Fibroblast of skin of scalp (primary cell): Measurements from ENCODE around the gene EP400.
A peak's percentile ranks its signal among the peaks of the same experiment; 100 is the strongest.

Source experiments
- DNase-seq: peaks from one replicate; pipeline ENCODE4 v3.0.0-alpha.2; 2013

The EP400 gene

GRCh38 chr12:132051718-132052117 lies 102.0 kb downstream of the EP400 start:
- peak; percentile 38 for DNase-seq

- DNase-seq = no peak
Observed at GRCh38 chr12:132052196-132052932, 102.6 kb downstream of the EP400 start.

- DNase-seq = no peak
Observed at GRCh38 chr12:132053338-132054330, 103.9 kb downstream of the EP400 start.

GRCh38 chr12:132054983-132055382 lies 105.2 kb downstream of the EP400 start:
- DNase-seq = no peak

- no peak for DNase-seq
Observed at GRCh38 chr12:132055535-132056096, 105.9 kb downstream of the EP400 start.

GRCh38 chr12:132056320-132056719 lies 106.6 kb downstream of the EP400 start:
- DNase-seq = no peak

- DNase-seq = no peak
Observed at GRCh38 chr12:132056951-132057350, 107.2 kb downstream of the EP400 start.

- DNase-seq = no peak
Observed at GRCh38 chr12:132057691-132058090, 107.9 kb downstream of the EP400 start.

- no peak for DNase-seq
Observed at GRCh38 chr12:132061197-132061596, 111.5 kb downstream of the EP400 start.

- DNase-seq = no peak
Observed at GRCh38 chr12:132061641-132062430, 112.1 kb downstream of the EP400 start.

GRCh38 chr12:132062481-132062880 lies 112.7 kb downstream of the EP400 start:
- no peak for DNase-seq

GRCh38 chr12:132063491-132063890 lies 113.7 kb downstream of the EP400 start:
- DNase-seq = no peak

GRCh38 chr12:132064631-132065030 lies 114.9 kb downstream of the EP400 start:
- DNase-seq = no peak

- no peak for DNase-seq
Observed at GRCh38 chr12:132065203-132065602, 115.5 kb downstream of the EP400 start.

GRCh38 chr12:132065609-132066344 lies 116.0 kb downstream of the EP400 start:
- no peak for DNase-seq

- no peak for DNase-seq
Observed at GRCh38 chr12:132066345-132066685, 116.6 kb downstream of the EP400 start.

GRCh38 chr12:132066749-132067148 lies 117.0 kb downstream of the EP400 start:
- DNase-seq = no peak

GRCh38 chr12:132067182-132067581 lies 117.4 kb downstream of the EP400 start:
- no peak for DNase-seq

- DNase-seq = no peak
Observed at GRCh38 chr12:132068250-132068649, 118.5 kb downstream of the EP400 start.

GRCh38 chr12:132069336-132069985 lies 119.7 kb downstream of the EP400 start:
- no peak for DNase-seq

GRCh38 chr12:132070298-132070697 lies 120.6 kb downstream of the EP400 start:
- no peak for DNase-seq
